OCI-LY1 (cell line): Measurements from ENCODE around the gene STEAP3.

Experiments
- H2AFZ ChIP-seq: fragments of 200-600 bp; sonication (generic), shearing (Covaris generic); 2 replicates; pipeline ENCODE4 v1.6.0; 2014; ENCODE audit warnings: antibody characterized with exemption, mild to moderate bottlenecking, low read length
- H3F3A ChIP-seq: fragments of 200-600 bp; sonication (generic), shearing (Covaris generic); 2 replicates; pipeline ENCODE4 v1.6.0; 2014; ENCODE audit warnings: mild to moderate bottlenecking, antibody characterized with exemption, low read length, moderate library complexity; ENCODE audit not compliant: insufficient read depth
- H3K27ac ChIP-seq: fragments of 200-600 bp; sonication (generic); 2 replicates; pipeline ENCODE4 v1.5.1; 2014; ENCODE audit warnings: low read length, mixed run types, mild to moderate bottlenecking, low read depth; ENCODE audit not compliant: poor library complexity, severe bottlenecking
- H3K27me3 ChIP-seq: fragments of 200-600 bp; sonication (generic); 2 replicates; pipeline ENCODE4 v1.6.0; 2014; ENCODE audit warnings: antibody characterized with exemption, mild to moderate bottlenecking, low read length, moderate library complexity; ENCODE audit not compliant: insufficient read depth
- H3K36me3 ChIP-seq: fragments of 200-600 bp; sonication (generic); 2 replicates; pipeline ENCODE4 v1.6.1; 2014; ENCODE audit warnings: mild to moderate bottlenecking, antibody characterized with exemption, low read length, moderate library complexity, mixed read lengths; ENCODE audit not compliant: insufficient read depth
- H3K4me1 ChIP-seq: fragments of 200-600 bp; sonication (generic); 2 replicates; pipeline ENCODE4 v1.5.1; 2014; ENCODE audit warnings: mild to moderate bottlenecking, low read length, moderate library complexity; ENCODE audit not compliant: insufficient read depth, severe bottlenecking
- H3K4me2 ChIP-seq: fragments of 200-600 bp; sonication (generic), shearing (Covaris generic); 2 replicates; pipeline ENCODE4 v1.6.1; 2014; ENCODE audit warnings: low read length
- H3K4me3 ChIP-seq: fragments of 200-600 bp; sonication (generic); 2 replicates; pipeline ENCODE4 v1.5.1; 2014; ENCODE audit warnings: low read length, low read depth, mild to moderate bottlenecking, mixed read lengths; ENCODE audit not compliant: poor library complexity, severe bottlenecking
- H3K79me2 ChIP-seq: fragments of 200-600 bp; shearing (Covaris generic); 2 replicates; pipeline ENCODE4 v1.6.1; 2016; ENCODE audit warnings: mixed run types, low read length, mixed read lengths; ENCODE audit not compliant: insufficient read depth
- H3K9ac ChIP-seq: fragments of 200-600 bp; sonication (generic), shearing (Covaris generic); 2 replicates; pipeline ENCODE4 v1.6.1; 2014; ENCODE audit warnings: mild to moderate bottlenecking, low read length, mixed read lengths
- H3K9me2 ChIP-seq: fragments of 200-600 bp; sonication (generic), shearing (Covaris generic); 2 replicates; pipeline ENCODE4 v1.6.1; 2014; ENCODE audit warnings: low read depth, mild to moderate bottlenecking, low read length, mixed read lengths
- H3K9me3 ChIP-seq: fragments of 200-600 bp; shearing (Covaris generic); 2 replicates; pipeline ENCODE4 v1.6.1; 2014; ENCODE audit warnings: low read length, mixed read lengths
- H4K20me1 ChIP-seq: fragments of 200-600 bp; sonication (generic), shearing (Covaris generic); 2 replicates; pipeline ENCODE4 v1.6.0; 2016; ENCODE audit warnings: mild to moderate bottlenecking, low read length; ENCODE audit not compliant: insufficient read depth
- CTCF ChIP-seq: fragments of 200-600 bp; sonication (generic), shearing (Covaris generic); IDR thresholded peaks from 2 replicates; pipeline ENCODE4 v1.5.1; 2017; ENCODE audit warnings: mild to moderate bottlenecking, antibody characterized with exemption, low read length, moderate library complexity, mixed read lengths
- EZH2 ChIP-seq: fragments of 200-600 bp; sonication (generic), shearing (Covaris generic); IDR thresholded peaks from 2 replicates; pipeline ENCODE4 v1.8.0; 2017; ENCODE audit warnings: borderline replicate concordance, mixed run types, mild to moderate bottlenecking, antibody characterized with exemption, low read length, moderate library complexity, mixed read lengths

Gene STEAP3

GRCh38 chr2:119197126-119197405 is 26.6 kb upstream of the STEAP3 start:
- Histone ChIP-seq H3K27me3 (no peaks in the 10 kb centered on the region), H3K9me3 (no peaks in the 10 kb centered on the region), H4K20me1 (no peaks in the 10 kb centered on the region), H3F3A (no peaks in the 10 kb centered on the region), H3K9me2 (no peaks in the 10 kb centered on the region), H3K9ac (no peak overlapping the region), H3K4me2 (no peak overlapping the region), H2AFZ (no peak overlapping the region), H3K4me3 (no peak overlapping the region), H3K36me3 (no peaks in the 10 kb centered on the region), H3K4me1 (no peaks in the 10 kb centered on the region), H3K79me2 (no peaks in the 10 kb centered on the region), H3K27ac (no peak overlapping the region)
- no peak for TF ChIP-seq CTCF
- no peak for TF ChIP-seq EZH2

- no peak overlapping the region for H2AFZ ChIP-seq
- no peak for TF ChIP-seq CTCF
Measured at GRCh38 chr2:119197529-119198239, 25.9 kb upstream of the STEAP3 start.

GRCh38 chr2:119198240-119198840 is 25.3 kb upstream of the STEAP3 start:
- Histone ChIP-seq H2AFZ (no peak overlapping the region), H3K4me2 (no peak overlapping the region)

More at GRCh38 chr2:119197529-119198239, 25.9 kb upstream of the STEAP3 start:
- no peaks in the 10 kb centered on the region for H4K20me1 ChIP-seq
- H3K27me3 ChIP-seq, result no peaks in the 10 kb centered on the region
- H3K27ac ChIP-seq, result no peak overlapping the region
- no peaks in the 10 kb centered on the region for H3K36me3 ChIP-seq
- H3K9ac ChIP-seq, result no peak overlapping the region
- no peaks in the 10 kb centered on the region for H3K9me3 ChIP-seq
- no peaks in the 10 kb centered on the region for H3K9me2 ChIP-seq
- H3K4me1 ChIP-seq, result no peaks in the 10 kb centered on the region
- no peak overlapping the region for H3K4me2 ChIP-seq
- H3K79me2 ChIP-seq, result no peaks in the 10 kb centered on the region
- H3F3A ChIP-seq, result no peaks in the 10 kb centered on the region
- no peak overlapping the region for H3K4me3 ChIP-seq

More at GRCh38 chr2:119198240-119198840, 25.3 kb upstream of the STEAP3 start:
- Histone ChIP-seq H4K20me1 (no peaks in the 10 kb centered on the region), H3K9me3 (no peaks in the 10 kb centered on the region), H3K27ac (no peak overlapping the region), H3F3A (no peaks in the 10 kb centered on the region), H3K9me2 (no peaks in the 10 kb centered on the region), H3K27me3 (no peaks in the 10 kb centered on the region), H3K79me2 (no peaks in the 10 kb centered on the region), H3K9ac (no peak overlapping the region), H3K36me3 (no peaks in the 10 kb centered on the region), H3K4me3 (no peak overlapping the region), H3K4me1 (no peaks in the 10 kb centered on the region)
- TF ChIP-seq EZH2 (no peak), CTCF (no peak)
